Measurements from ENCODE around the gene SLC39A11.

SLC39A11 gene, protein sequence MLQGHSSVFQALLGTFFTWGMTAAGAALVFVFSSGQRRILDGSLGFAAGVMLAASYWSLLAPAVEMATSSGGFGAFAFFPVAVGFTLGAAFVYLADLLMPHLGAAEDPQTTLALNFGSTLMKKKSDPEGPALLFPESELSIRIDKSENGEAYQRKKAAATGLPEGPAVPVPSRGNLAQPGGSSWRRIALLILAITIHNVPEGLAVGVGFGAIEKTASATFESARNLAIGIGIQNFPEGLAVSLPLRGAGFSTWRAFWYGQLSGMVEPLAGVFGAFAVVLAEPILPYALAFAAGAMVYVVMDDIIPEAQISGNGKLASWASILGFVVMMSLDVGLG

DNA sequence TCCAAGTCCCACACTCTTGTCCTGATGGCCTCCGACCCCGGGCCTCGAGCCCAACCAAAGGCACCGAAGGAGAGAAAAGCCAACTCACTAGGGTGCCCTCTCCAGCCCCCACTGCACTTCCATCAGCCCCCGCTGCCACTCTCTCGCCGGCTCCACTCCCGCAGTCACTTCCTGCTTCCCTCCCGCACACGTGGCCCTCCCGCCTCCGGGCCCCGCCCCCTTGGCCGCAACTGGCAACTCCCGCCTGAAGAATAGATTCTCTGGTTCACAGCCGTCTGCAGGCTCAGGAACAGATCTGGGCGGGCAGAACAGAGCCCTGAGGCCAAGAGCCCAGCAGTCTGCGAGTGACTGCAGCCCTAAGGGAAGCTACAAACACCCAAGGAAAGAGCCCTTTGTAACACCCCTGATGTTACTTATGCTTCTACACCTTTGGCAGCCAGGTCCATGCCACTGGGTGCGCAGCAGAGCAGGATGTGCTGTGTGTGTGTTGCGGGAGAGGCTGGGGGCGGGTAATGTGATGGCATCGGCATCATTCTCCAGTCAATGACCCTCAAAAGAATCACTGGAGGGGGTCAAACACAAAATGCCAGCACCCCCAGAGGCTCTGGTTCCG is at the start of gene SLC39A11:
Gene SLC39A11 (minus strand): TSS at position 166 of the 613 bp plus-strand sequence. CDS start 3,924 bp downstream, outside the sequence.
- Histone ChIP-seq H3K4me1 (ENCODE audit: low read length) (no peaks in the 10 kb centered on the region; the same call in 1 of the 2 replicates), H2AFZ (ENCODE audit: low read length) (peak within 1 kb of the TSS; percentile 96), H3K27me3 (replicated peaks; ENCODE audit: insufficient read depth, low read length) (no peaks in the 10 kb centered on the region), H3K4me3 (ENCODE audit: low read length) (peak within 1 kb of the TSS; percentile 77), H3K4me2 (ENCODE audit: low read depth, low read length) (peak within 1 kb of the TSS; percentile 77), H3F3A (ENCODE audit: insufficient read depth, low read length) (no peaks in the 10 kb centered on the region), H3K9me2 (replicated peaks; ENCODE audit: insufficient read depth, low read length) (no peaks in the 10 kb centered on the region), H3K9ac (ENCODE audit: low read length) (peak within 1 kb of the TSS; percentile 66), H4K20me1 (ENCODE audit: insufficient read depth, low read length) (no peaks in the 10 kb centered on the region), H3K79me2 (ENCODE audit: low read length) (peaks cover 5% of the 10 kb centered on the region; the same call in 1 of the 2 replicates), H3K9me3 (replicated peaks; ENCODE audit: insufficient read depth, low read length) (no peaks in the 10 kb centered on the region), H3K27ac (ENCODE audit: low read length) (no peak within 1 kb of the TSS), H3K36me3 (replicated peaks; ENCODE audit: insufficient read depth, low read length) (no peaks in the 10 kb centered on the region)
- peak; percentile 95 for DNase-seq
- TF ChIP-seq, protein P1, sequence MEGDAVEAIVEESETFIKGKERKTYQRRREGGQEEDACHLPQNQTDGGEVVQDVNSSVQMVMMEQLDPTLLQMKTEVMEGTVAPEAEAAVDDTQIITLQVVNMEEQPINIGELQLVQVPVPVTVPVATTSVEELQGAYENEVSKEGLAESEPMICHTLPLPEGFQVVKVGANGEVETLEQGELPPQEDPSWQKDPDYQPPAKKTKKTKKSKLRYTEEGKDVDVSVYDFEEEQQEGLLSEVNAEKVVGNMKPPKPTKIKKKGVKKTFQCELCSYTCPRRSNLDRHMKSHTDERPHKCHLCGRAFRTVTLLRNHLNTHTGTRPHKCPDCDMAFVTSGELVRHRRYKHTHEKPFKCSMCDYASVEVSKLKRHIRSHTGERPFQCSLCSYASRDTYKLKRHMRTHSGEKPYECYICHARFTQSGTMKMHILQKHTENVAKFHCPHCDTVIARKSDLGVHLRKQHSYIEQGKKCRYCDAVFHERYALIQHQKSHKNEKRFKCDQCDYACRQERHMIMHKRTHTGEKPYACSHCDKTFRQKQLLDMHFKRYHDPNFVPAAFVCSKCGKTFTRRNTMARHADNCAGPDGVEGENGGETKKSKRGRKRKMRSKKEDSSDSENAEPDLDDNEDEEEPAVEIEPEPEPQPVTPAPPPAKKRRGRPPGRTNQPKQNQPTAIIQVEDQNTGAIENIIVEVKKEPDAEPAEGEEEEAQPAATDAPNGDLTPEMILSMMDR (IDR thresholded peaks at IDR 0.05; ENCODE audit: low read length) = no peak
- TF ChIP-seq EZH2 (optimal IDR thresholded peaks at IDR 0.05; ENCODE audit: low read depth, low read length) = no peak
- no peak for TF ChIP-seq EZH2phosphoT487 (IDR thresholded peaks at IDR 0.05; ENCODE audit: low read length)

DNA sequence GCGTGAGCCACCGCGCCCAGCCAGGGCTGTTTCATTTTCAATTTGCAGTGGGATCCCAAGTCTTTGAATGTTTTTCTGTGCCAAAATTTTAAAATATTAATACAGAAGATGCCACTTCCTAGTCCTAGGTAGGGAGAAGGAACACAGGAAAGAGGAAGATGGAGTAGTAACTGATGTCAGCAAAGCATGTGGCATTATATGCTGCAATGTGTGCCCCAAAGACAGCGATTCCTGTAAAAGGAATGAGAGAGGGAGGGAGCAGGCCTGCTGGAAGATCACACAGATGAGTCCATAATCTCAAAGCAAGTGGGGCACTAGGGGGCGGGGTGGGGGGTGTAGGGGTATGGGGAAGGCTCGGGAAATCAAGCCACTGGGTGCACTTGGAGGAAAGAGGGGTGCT is 48.9 kb upstream of the SLC39A11 start:
- no peak overlapping the region for H3K4me3 ChIP-seq (ENCODE audit: low read length)
- H3K4me1 ChIP-seq (ENCODE audit: low read length) = no peaks in the 10 kb centered on the region
- no peaks in the 10 kb centered on the region for H3K9me2 ChIP-seq (replicated peaks; ENCODE audit: insufficient read depth, low read length)
- H3K9ac ChIP-seq (ENCODE audit: low read length) = no peak overlapping the region
- H3K27me3 ChIP-seq (replicated peaks; ENCODE audit: insufficient read depth, low read length) = no peaks in the 10 kb centered on the region
- H4K20me1 ChIP-seq (ENCODE audit: insufficient read depth, low read length) = no peaks in the 10 kb centered on the region
- no peaks in the 10 kb centered on the region for H3K36me3 ChIP-seq (replicated peaks; ENCODE audit: insufficient read depth, low read length)
- no peaks in the 10 kb centered on the region for H3K79me2 ChIP-seq (ENCODE audit: low read length)
- no peak overlapping the region for H3K4me2 ChIP-seq (ENCODE audit: low read depth, low read length)
- no peak for TF ChIP-seq EZH2 (optimal IDR thresholded peaks at IDR 0.05; ENCODE audit: low read depth, low read length)
- TF ChIP-seq EZH2phosphoT487 (IDR thresholded peaks at IDR 0.05; ENCODE audit: low read length) = no peak
- TF ChIP-seq, protein P1 (IDR thresholded peaks at IDR 0.05; ENCODE audit: low read length) = no peak
- no peaks in the 10 kb centered on the region for H3K9me3 ChIP-seq (replicated peaks; ENCODE audit: insufficient read depth, low read length)
- no peak overlapping the region for H2AFZ ChIP-seq (ENCODE audit: low read length)
- no peaks in the 10 kb centered on the region for H3F3A ChIP-seq (ENCODE audit: insufficient read depth, low read length)
- no peak overlapping the region for H3K27ac ChIP-seq (ENCODE audit: low read length)
- DNase-seq = no peak

DNA sequence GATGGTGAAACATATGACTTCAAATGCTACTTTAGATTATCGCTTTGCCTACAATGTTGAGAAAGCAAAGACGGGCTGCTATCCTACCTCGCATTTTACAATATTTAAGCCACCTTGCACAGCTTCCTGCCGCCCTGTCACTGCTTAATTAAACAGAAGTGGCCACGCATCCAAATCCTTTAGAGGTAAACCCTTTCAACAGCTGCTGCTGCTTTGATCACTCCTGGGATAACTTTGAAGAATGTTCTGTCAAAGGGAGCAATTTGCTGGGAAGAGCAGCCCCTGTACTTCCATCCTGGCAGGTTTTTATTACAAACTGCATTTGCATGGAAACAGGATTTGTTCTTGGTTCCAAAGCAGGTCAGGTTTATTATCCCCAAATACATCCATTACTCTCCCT is 48.1 kb upstream of the SLC39A11 start:
- Histone ChIP-seq H3K9me3 (replicated peaks; ENCODE audit: insufficient read depth, low read length) (no peaks in the 10 kb centered on the region), H3K9me2 (replicated peaks; ENCODE audit: insufficient read depth, low read length) (no peaks in the 10 kb centered on the region), H3K4me3 (ENCODE audit: low read length) (no peak overlapping the region), H3K27me3 (replicated peaks; ENCODE audit: insufficient read depth, low read length) (no peaks in the 10 kb centered on the region), H3K36me3 (replicated peaks; ENCODE audit: insufficient read depth, low read length) (no peaks in the 10 kb centered on the region), H3K9ac (ENCODE audit: low read length) (no peak overlapping the region), H3K4me1 (ENCODE audit: low read length) (no peaks in the 10 kb centered on the region), H2AFZ (ENCODE audit: low read length) (no peak overlapping the region), H3K4me2 (ENCODE audit: low read depth, low read length) (no peak overlapping the region), H4K20me1 (ENCODE audit: insufficient read depth, low read length) (no peaks in the 10 kb centered on the region), H3K27ac (ENCODE audit: low read length) (no peak overlapping the region; the same call in 1 of the 2 replicates), H3F3A (ENCODE audit: insufficient read depth, low read length) (no peaks in the 10 kb centered on the region), H3K79me2 (ENCODE audit: low read length) (no peaks in the 10 kb centered on the region)
- TF ChIP-seq, protein P1 (IDR thresholded peaks at IDR 0.05; ENCODE audit: low read length) = no peak
- TF ChIP-seq EZH2 (optimal IDR thresholded peaks at IDR 0.05; ENCODE audit: low read depth, low read length) (no peak), EZH2phosphoT487 (IDR thresholded peaks at IDR 0.05; ENCODE audit: low read length) (no peak)
- no peak for DNase-seq

All from MM.1S (cell line).